RWPE2 (cell line): ENCODE measurements around the gene PFN2.

ENCODE experiments used
- ATAC-seq: fragments of 200-7000 bp; cut with Tn5 transposase; 3 replicates; pipeline ENCODE4 v1.9.1; 2021; ENCODE audit warnings: low read depth
- DNase-seq: peaks from one replicate; pipeline ENCODE4 v3.0.0-alpha.2; 2020; ENCODE audit warnings: low spot score
- H3K27ac ChIP-seq: fragments of 450-650 bp; 2 replicates; pipeline ENCODE4 v1.5.1; 2017; ENCODE audit warnings: mild to moderate bottlenecking; ENCODE audit not compliant: poor library complexity, severe bottlenecking
- H3K27me3 ChIP-seq: fragments of 250-450 bp; sonication (Bioruptor Pico); 2 replicates; pipeline ENCODE4 v1.5.1; 2021; ENCODE audit warnings: mild to moderate bottlenecking, moderate library complexity; ENCODE audit not compliant: insufficient read depth, poor library complexity, severe bottlenecking
- H3K36me3 ChIP-seq: fragments of 250-450 bp; sonication (Bioruptor Pico); 2 replicates; pipeline ENCODE4 v1.5.1; 2020; ENCODE audit warnings: low read depth, mild to moderate bottlenecking, moderate library complexity
- H3K4me1 ChIP-seq: fragments of 250-450 bp; sonication (Bioruptor Pico); 2 replicates; pipeline ENCODE4 v1.5.1; 2021; ENCODE audit warnings: mild to moderate bottlenecking, moderate library complexity; ENCODE audit not compliant: insufficient read depth, poor library complexity, severe bottlenecking
- H3K4me3 ChIP-seq: fragments of 250-450 bp; sonication (Bioruptor Pico); 2 replicates; pipeline ENCODE4 v1.5.1; 2021; ENCODE audit warnings: mild to moderate bottlenecking, moderate library complexity; ENCODE audit not compliant: severe bottlenecking
- H3K9me3 ChIP-seq: fragments of 250-450 bp; sonication (Bioruptor Pico); 2 replicates; pipeline ENCODE4 v1.5.1; 2021; ENCODE audit warnings: mild to moderate bottlenecking, moderate library complexity; ENCODE audit not compliant: severe bottlenecking
- CTCF ChIP-seq: fragments of 450-650 bp; IDR thresholded peaks from one replicate; pipeline ENCODE4 v1.5.1; 2017; ENCODE audit warnings: mild to moderate bottlenecking, moderate library complexity; ENCODE audit not compliant: poor library complexity, severe bottlenecking

PFN2 gene

GRCh38 chr3:149963485-149963884 lies 7.2 kb downstream of the PFN2 start:
- ATAC-seq (no peak), DNase-seq (no peak)
- peaks cover 18% of the 10 kb centered on the region for H3K4me1 ChIP-seq
- no peak overlapping the region for H3K27ac ChIP-seq
- H3K36me3 ChIP-seq: peaks cover 85% of the 10 kb centered on the region
- TF ChIP-seq CTCF: no peak
- H3K4me3 ChIP-seq: no peak overlapping the region
- H3K9me3 ChIP-seq: no peaks in the 10 kb centered on the region
- no peaks in the 10 kb centered on the region for H3K27me3 ChIP-seq

GRCh38 chr3:149959443-149959842 lies 11.3 kb downstream of the PFN2 start:
- no peak for ATAC-seq
- Histone ChIP-seq H3K27me3 (no peaks in the 10 kb centered on the region), H3K36me3 (peaks cover 69% of the 10 kb centered on the region), H3K27ac (no peak overlapping the region), H3K4me3 (no peak overlapping the region), H3K4me1 (peaks cover 12% of the 10 kb centered on the region), H3K9me3 (no peaks in the 10 kb centered on the region)
- no peak for DNase-seq
- TF ChIP-seq CTCF: no peak

GRCh38 chr3:149958171-149958796 lies 12.4 kb downstream of the PFN2 start:
- Histone ChIP-seq H3K36me3 (peaks cover 67% of the 10 kb centered on the region), H3K9me3 (no peaks in the 10 kb centered on the region), H3K27ac (no peak overlapping the region), H3K4me1 (peaks cover 12% of the 10 kb centered on the region), H3K4me3 (no peak overlapping the region), H3K27me3 (no peaks in the 10 kb centered on the region)
- ATAC-seq: peak; percentile 51
- DNase-seq: no peak
- TF ChIP-seq CTCF: no peak

- ATAC-seq: no peak
- Histone ChIP-seq H3K4me1 (peaks cover 12% of the 10 kb centered on the region), H3K9me3 (no peaks in the 10 kb centered on the region), H3K4me3 (no peak overlapping the region), H3K36me3 (peaks cover 67% of the 10 kb centered on the region), H3K27ac (no peak overlapping the region), H3K27me3 (no peaks in the 10 kb centered on the region)
- no peak for DNase-seq
- TF ChIP-seq CTCF: no peak
Observed at GRCh38 chr3:149957361-149958125, 13.2 kb downstream of the PFN2 start.

- H3K4me1 ChIP-seq: peaks cover 12% of the 10 kb centered on the region
Observed at GRCh38 chr3:149955449-149955848, 15.2 kb downstream of the PFN2 start.

More at GRCh38 chr3:149955449-149955848, 15.2 kb downstream of the PFN2 start:
- no peak for ATAC-seq
- Histone ChIP-seq H3K4me3 (no peak overlapping the region), H3K9me3 (no peaks in the 10 kb centered on the region), H3K27me3 (no peaks in the 10 kb centered on the region), H3K27ac (no peak overlapping the region), H3K36me3 (peaks cover 60% of the 10 kb centered on the region)
- TF ChIP-seq CTCF: no peak
- DNase-seq: no peak
